Cardiac fibroblast (primary cell): Measurements from ENCODE around the gene CTBS.
"Not testable (repeated sequence)": the region's sequence is repeated elsewhere in the genome, so short reads cannot be mapped to it uniquely, and the experiment has no call there.

ENCODE experiments used
- DNase-seq, 2 donors: peaks; one replicate each; pipeline versions ENCODE4 v3.0.0 to v3.0.0-alpha.2; 2010; ENCODE audit warnings: low read depth in 2 of 2
- H3K4me3 ChIP-seq, 2 donors: replicated peaks in 1 of 2; 1 replicate in 1 of 2; 2 replicates in 1 of 2; pipeline ENCODE4 v1.5.1; 2011; ENCODE audit warnings: low read depth in 2 of 2, low read length in 2 of 2, mild to moderate bottlenecking in 2 of 2, moderate library complexity in 1 of 2
- CTCF ChIP-seq: IDR thresholded peaks from one replicate; pipeline ENCODE4 v1.5.1; 2011; ENCODE audit warnings: low read depth, mild to moderate bottlenecking, low read length, inconsistent platforms

The CTBS gene

GRCh38 chr1:84603941-84604830, 29.9 kb upstream of the CTBS start:
- peak overlapping the region; percentile 39 for H3K4me3 ChIP-seq
- DNase-seq: peak; percentile 93 to 94
- peak; percentile 68 for TF ChIP-seq CTCF

GRCh38 chr1:84603223-84603622, 29.0 kb upstream of the CTBS start:
- H3K4me3 ChIP-seq: peak overlapping the region in 1 of 2 donors; percentile 39
- no peak for TF ChIP-seq CTCF
- DNase-seq: peak; percentile 40 to 77

GRCh38 chr1:84600796-84601195, 26.6 kb upstream of the CTBS start:
- DNase-seq: no peak
- no peak overlapping the region for H3K4me3 ChIP-seq
- no peak for TF ChIP-seq CTCF

GRCh38 chr1:84598846-84599741, 24.9 kb upstream of the CTBS start:
- no peak for TF ChIP-seq CTCF
- DNase-seq: peak; percentile 75 to 86
- H3K4me3 ChIP-seq: peak overlapping the region in 1 of 2 donors; percentile 3

- no peak overlapping the region for H3K4me3 ChIP-seq
- no peak for TF ChIP-seq CTCF
- peak in 1 of 2 donors; percentile 36 for DNase-seq
Observed at GRCh38 chr1:84598418-84598817, 24.2 kb upstream of the CTBS start.

GRCh38 chr1:84597011-84597410, 22.8 kb upstream of the CTBS start:
- no peak overlapping the region for H3K4me3 ChIP-seq
- TF ChIP-seq CTCF: no peak
- DNase-seq: no peak

GRCh38 chr1:84594959-84595358, 20.7 kb upstream of the CTBS start:
- not testable (repeated sequence) for H3K4me3 ChIP-seq, DNase-seq
